ENCODE measurements around the gene CHKB. TPM values are rescaled to one million over a fixed set of nuclear protein-coding genes. Genes with fewer than 3 reads are reported as not detected.

The CHKB gene
- total RNA-seq, 1 donor from 2014 or later: 36.1 TPM

DNA sequence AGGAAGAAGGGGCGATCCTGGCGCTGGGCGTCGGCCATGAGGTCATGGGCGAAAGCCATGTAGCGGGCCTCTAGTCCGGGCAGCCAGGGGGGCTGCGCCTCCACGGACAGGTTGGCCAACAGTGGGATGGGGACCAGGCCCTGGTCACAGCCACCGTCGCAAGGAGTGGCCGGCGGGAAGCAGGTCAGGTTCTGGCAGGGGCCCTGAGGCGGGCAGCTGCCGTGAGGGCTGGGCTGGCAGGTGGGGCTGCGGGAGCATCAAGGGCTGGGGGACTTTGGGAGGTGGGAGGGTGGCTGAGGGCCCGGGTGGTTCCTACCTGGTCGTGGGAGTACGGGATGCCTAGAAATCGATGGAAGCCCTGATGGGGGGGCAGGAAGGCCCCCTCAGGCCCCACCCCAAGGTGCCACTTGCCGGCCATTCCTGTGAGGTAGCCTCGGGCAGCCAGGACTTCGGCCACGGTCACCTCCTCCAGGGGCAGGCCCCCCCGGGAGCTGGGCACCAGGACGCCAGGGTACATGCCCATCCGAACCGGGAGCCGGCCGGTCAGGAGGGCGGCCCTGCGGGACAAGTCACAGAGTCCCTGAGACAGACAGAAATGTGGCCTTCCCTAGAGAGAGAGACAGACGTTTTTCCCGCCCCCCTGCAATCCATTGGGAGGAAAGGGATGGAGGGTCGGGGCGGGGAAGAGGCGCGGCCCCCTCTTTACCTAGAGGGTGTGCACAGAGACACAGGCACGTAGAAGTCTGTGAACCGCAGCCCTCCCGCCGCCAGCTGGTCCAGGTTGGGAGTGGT is 44.4 kb upstream of the CHKB start:
- Histone ChIP-seq H3K9ac (ENCODE audit: low read length) (peak overlapping the region; percentile 79), H3K36me3 (ENCODE audit: insufficient read depth, low read length) (no peaks in the 10 kb centered on the region), H3K27ac (ENCODE audit: low read depth, low read length) (no peak overlapping the region), H3K79me2 (ENCODE audit: insufficient read depth, low read length) (no peaks in the 10 kb centered on the region), H3K4me3 (ENCODE audit: insufficient read depth, low read depth, low read length) (peak overlapping the region; percentile 73), H3K27me3 (ENCODE audit: insufficient read depth, low read length) (no peaks in the 10 kb centered on the region), H3K4me2 (ENCODE audit: low read length) (peak overlapping the region; percentile 100), H3K9me3 (ENCODE audit: insufficient read depth, low read depth, low read length) (no peaks in the 10 kb centered on the region), H2AFZ (ENCODE audit: low read depth, low read length) (peak overlapping the region; percentile 89), H3K4me1 (ENCODE audit: insufficient read depth, low read length) (peaks cover 13% of the 10 kb centered on the region), H4K20me1 (ENCODE audit: insufficient read depth, low read length) (no peaks in the 10 kb centered on the region)
- TF ChIP-seq, protein P1, sequence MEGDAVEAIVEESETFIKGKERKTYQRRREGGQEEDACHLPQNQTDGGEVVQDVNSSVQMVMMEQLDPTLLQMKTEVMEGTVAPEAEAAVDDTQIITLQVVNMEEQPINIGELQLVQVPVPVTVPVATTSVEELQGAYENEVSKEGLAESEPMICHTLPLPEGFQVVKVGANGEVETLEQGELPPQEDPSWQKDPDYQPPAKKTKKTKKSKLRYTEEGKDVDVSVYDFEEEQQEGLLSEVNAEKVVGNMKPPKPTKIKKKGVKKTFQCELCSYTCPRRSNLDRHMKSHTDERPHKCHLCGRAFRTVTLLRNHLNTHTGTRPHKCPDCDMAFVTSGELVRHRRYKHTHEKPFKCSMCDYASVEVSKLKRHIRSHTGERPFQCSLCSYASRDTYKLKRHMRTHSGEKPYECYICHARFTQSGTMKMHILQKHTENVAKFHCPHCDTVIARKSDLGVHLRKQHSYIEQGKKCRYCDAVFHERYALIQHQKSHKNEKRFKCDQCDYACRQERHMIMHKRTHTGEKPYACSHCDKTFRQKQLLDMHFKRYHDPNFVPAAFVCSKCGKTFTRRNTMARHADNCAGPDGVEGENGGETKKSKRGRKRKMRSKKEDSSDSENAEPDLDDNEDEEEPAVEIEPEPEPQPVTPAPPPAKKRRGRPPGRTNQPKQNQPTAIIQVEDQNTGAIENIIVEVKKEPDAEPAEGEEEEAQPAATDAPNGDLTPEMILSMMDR (IDR thresholded peaks at IDR 0.05; ENCODE audit: insufficient read depth, low read depth, low read length): no peak
- no peak for TF ChIP-seq EZH2 (IDR thresholded peaks at IDR 0.05; ENCODE audit: insufficient read depth, low read length)
- no peak overlapping the region for H3K27ac Mint-ChIP-seq (ENCODE audit: unreplicated experiment)
- no peaks in the 10 kb centered on the region for H3K9me3 Mint-ChIP-seq (ENCODE audit: unreplicated experiment)
- FAIRE-seq (no peak), DNase-seq (ENCODE audit: low read depth) (no peak)
- H3K4me3 Mint-ChIP-seq (ENCODE audit: unreplicated experiment): peak overlapping the region; percentile 84
- no peaks in the 10 kb centered on the region for H3K27me3 Mint-ChIP-seq (ENCODE audit: low read depth, unreplicated experiment)
- peaks cover 2% of the 10 kb centered on the region for H3K36me3 Mint-ChIP-seq (ENCODE audit: low read depth, unreplicated experiment)
- H3K4me1 Mint-ChIP-seq (ENCODE audit: low read depth, unreplicated experiment): peaks cover 7% of the 10 kb centered on the region

DNA sequence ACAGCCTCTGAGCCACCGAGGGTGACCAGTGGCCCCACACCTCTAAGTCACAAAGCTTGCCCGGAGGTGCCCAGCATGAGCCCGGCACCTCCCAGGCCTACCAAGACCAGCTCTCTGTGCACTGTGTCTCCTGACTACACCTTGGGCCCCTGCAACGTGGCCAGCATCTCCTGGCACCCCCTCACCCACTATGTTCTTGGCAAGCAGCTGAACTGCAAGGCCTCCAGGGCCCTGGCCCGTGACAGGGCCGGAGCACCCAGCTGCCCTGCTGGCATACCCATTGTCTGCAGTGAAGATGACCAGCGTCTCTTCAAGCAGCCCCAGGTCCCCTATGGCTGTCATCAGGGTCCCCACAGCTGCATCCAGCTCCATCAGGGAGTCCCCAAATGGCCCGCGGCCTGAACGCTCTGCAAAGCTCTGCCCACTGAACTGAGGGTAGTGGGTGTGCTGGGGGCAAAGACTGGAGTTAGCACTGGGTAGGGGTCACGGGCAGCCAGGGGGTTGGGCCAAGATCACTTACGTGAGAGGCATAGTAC is 43.7 kb upstream of the CHKB start:
- no peaks in the 10 kb centered on the region for H3K27me3 Mint-ChIP-seq (ENCODE audit: low read depth, unreplicated experiment)
- DNase-seq (ENCODE audit: low read depth): no peak
- H3K4me1 Mint-ChIP-seq (ENCODE audit: low read depth, unreplicated experiment): peaks cover 10% of the 10 kb centered on the region
- no peak overlapping the region for H2AFZ ChIP-seq (ENCODE audit: low read depth, low read length)
- TF ChIP-seq EZH2 (IDR thresholded peaks at IDR 0.05; ENCODE audit: insufficient read depth, low read length): no peak
- TF ChIP-seq, protein P1 (IDR thresholded peaks at IDR 0.05; ENCODE audit: insufficient read depth, low read depth, low read length): no peak
- peaks cover 13% of the 10 kb centered on the region for H3K4me1 ChIP-seq (ENCODE audit: insufficient read depth, low read length)
- H3K27me3 ChIP-seq (ENCODE audit: insufficient read depth, low read length): peaks cover 5% of the 10 kb centered on the region
- no peak overlapping the region for H3K27ac Mint-ChIP-seq (ENCODE audit: unreplicated experiment)
- H3K4me2 ChIP-seq (ENCODE audit: low read length): no peak overlapping the region
- peak overlapping the region; percentile 67 for H3K4me3 Mint-ChIP-seq (ENCODE audit: unreplicated experiment)
- FAIRE-seq: no peak
- no peaks in the 10 kb centered on the region for H3K36me3 ChIP-seq (ENCODE audit: insufficient read depth, low read length)
- H3K9ac ChIP-seq (ENCODE audit: low read length): no peak overlapping the region
- H3K4me3 ChIP-seq (ENCODE audit: insufficient read depth, low read depth, low read length): no peak overlapping the region
- no peaks in the 10 kb centered on the region for H3K79me2 ChIP-seq (ENCODE audit: insufficient read depth, low read length)
- H3K9me3 ChIP-seq (ENCODE audit: insufficient read depth, low read depth, low read length): no peaks in the 10 kb centered on the region
- peaks cover 2% of the 10 kb centered on the region for H3K36me3 Mint-ChIP-seq (ENCODE audit: low read depth, unreplicated experiment)
- peaks cover 2% of the 10 kb centered on the region for H4K20me1 ChIP-seq (ENCODE audit: insufficient read depth, low read length)
- no peaks in the 10 kb centered on the region for H3K9me3 Mint-ChIP-seq (ENCODE audit: unreplicated experiment)
- H3K27ac ChIP-seq (ENCODE audit: low read depth, low read length): no peak overlapping the region
